NCI-H510A treated with DMSO at 0.1 percent for 48 hours (cell line): Measurements from ENCODE around the gene MB.

Experiments used
- DNase-seq: peaks from one replicate; lab custom pipeline; 2025; lab: John Stamatoyannopoulos, UW

MB gene

GRCh38 chr22:35615156-35615555 is 2.0 kb downstream of the MB start:
- no peak for DNase-seq

GRCh38 chr22:35614404-35614803 is 2.7 kb downstream of the MB start:
- no peak for DNase-seq

DNA sequence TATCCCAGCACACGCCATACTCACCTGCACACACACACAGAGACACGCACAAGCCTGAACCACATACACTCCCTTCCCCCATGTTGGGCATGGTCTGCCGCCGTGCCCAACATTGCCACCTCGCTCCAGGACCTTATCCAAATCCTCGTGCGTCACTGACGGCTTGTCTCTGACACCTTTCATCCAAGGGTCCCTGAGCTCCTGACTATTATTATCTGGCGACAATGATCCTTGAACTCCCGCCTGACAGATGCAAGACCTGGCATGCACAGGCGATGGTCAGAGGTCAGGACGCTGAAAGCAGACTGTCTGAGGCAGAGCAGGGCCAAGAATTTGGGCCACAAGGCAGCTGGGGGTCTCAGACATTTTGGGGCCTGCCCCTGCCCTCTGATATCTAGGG is 4.2 kb downstream of the MB start:
- no peak for DNase-seq

GRCh38 chr22:35611891-35612576 is 5.1 kb downstream of the MB start:
- DNase-seq: no peak

- no peak for DNase-seq
Measured at GRCh38 chr22:35611200-35611890, 5.8 kb downstream of the MB start.

DNA sequence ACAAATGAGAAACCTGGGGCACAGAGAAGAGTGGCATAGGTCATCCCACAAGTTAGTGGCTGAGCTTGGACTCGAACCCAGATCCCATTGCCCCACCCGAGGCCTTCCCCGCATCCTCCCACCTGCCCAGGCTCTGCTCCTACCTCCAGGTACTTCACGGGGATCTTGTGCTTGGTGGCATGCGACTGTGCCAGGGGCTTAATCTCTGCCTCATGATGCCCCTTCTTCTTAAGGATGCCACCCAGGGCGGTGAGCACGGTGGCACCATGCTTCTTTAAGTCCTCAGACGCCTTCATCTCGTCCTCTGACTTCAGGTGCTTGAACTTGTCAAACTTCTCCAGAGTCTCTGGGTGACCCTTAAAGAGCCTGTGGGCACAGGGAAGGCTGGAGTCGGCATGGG is 6.4 kb downstream of the MB start:
- no peak for DNase-seq

DNA sequence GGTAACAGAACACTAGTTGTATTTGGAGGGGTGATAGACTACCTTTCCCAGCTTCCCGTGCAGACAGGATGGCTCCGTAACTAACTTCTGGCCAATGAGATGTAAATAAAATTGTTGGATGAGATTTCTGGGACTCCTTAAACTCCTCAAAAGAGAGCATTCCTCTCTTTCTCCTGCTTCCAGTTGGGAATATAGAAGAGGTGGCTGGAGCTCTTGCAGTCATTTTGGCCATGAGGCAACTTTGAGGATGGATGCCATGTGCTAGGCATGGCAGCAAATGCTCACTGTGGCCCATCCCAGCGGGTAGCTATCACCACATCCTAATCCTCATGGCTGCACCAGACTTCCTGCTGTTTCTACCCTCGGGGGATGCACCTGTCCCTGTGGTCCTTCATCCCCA is 7.4 kb downstream of the MB start:
- no peak for DNase-seq

GRCh38 chr22:35609261-35609660 is 7.9 kb downstream of the MB start:
- DNase-seq: no peak

- DNase-seq: no peak
Measured at GRCh38 chr22:35608088-35608487, 9.0 kb downstream of the MB start.

DNA sequence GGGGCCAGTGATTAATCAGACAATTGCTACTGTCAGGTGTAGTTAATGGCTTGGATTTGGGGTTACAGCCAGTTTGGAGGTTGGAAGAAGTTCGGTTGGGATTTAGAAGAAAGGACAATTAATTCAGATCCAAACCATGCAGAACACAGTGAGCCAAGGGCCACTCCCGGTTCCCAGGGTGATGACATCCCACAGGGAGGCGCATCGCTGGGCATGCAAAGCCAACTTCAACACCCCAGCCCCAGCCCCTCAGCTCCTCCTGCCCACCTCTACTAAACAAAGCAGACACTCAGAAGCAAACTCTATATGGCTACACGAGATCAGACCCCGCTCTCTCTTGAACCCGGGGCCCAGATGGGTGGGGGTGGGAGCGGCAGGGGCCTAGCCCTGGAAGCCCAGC is 10.2 kb downstream of the MB start:
- no peak for DNase-seq

GRCh38 chr22:35605851-35606481 is 11.2 kb downstream of the MB start:
- DNase-seq: no peak

DNA sequence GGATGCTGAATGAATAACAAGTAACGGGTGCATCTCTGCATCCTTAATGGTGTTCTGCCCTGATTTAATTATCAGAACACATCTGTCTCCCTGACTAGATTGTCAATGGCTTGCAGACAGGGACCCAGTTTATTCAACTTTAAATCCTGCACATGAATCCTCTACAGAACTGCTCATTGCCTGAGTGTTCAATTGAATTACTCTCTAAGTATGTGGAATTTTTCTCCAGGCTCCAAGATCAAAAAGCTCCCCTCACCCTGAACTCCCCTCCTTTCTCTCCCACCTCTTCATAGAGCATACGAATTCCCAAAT is 11.8 kb downstream of the MB start:
- DNase-seq: no peak

DNA sequence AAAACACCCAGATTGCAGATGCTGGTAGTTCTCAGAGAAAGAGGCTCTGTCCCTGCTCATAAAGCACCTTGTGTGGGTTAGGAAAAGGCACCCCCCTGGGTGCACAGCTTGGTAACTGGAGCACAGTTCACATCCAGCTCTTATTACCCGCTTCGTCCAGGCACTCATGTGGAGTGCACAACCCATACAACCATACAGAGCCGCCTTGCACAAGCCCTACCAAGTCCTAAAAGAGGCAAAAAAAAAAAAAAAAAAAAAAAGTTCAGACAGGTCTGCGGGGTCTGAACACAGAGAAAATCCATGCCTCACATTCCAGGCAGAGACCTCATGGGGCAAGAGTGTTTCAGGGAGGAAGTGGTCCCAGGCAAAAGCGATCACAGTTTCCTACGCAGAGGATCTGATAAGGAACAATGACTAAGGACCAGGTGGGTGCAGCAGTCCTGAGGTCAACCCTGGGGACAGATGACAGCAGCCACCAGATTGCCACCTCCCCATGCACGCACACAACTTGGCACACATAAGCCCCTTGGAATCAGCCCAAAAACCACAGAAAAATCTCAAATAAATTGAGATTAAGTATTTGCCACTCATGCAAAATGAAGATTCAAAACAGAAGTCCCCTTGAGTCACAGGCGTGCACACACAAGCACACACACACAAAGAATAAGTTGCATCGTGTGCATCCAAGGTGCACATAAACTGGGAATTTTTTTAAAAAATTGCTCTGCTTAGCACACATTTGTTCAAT is 12.3 kb downstream of the MB start:
- no peak for DNase-seq

DNA sequence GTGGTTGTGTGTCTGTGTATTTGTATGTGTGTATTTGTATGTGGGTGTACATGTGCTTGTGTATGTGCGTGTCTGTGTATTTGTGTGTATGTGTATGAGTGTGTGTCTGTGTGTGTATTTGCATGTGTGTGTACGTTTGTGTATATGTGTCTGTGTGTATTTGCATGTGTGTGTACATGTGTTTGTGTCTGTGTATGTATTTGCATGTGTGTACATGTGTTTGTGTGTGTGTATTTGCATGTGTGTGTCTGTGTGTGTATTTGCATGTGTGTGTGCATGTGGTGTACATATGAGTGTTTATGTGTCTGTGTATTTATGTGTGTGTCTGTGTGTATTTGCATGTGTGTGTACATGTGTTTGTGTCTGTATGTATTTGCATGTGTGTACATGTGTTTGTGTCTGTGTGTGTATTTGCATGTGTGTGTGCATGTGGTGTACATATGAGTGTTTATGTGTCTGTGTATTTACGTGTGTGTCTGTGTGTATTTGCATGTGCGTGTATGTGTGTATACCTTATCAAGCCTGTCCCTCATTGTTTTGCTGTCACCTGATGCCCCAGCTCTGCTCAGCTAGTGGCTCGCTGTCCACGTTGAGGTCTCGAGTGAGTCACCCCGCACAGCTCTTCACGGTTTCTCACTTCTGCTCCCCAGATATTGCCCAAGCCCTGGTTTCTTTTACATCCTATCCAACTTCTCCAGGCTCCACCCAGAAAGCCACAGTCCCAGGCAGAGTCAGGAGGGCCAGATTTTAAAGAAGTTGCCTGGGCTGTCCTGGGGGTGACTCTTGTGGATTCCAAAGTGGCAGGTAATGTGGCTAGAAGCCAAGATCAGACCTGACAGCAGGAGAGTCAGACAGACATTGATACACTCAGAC is 15.2 kb downstream of the MB start:
- DNase-seq: no peak

DNA sequence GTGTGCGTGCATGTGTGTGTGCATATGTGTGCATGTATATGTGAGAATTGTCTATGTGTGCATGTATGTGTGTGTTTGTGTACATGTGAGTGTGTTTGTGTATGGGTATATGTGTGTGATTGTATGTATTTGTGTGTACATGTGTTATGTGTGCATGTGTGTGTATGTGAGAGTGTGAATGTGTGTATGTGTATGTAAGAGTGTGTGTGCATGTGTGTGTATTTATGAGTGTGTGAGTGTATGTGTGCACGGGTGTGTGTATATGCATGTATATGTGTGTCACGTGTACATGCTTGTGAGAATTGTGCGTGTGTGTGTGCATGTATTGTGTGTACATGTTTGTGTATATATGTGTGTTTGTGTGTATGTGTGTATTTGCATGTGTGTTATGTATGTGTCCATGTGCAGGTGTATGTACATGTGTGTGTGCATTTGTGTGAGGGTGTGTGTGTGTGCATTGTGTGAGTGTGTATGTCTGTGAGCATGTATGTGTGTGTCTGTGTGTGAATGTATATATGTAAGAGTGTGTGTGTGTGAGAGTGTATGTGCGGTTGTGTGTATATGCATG is 16.0 kb downstream of the MB start:
- DNase-seq: no peak

DNA sequence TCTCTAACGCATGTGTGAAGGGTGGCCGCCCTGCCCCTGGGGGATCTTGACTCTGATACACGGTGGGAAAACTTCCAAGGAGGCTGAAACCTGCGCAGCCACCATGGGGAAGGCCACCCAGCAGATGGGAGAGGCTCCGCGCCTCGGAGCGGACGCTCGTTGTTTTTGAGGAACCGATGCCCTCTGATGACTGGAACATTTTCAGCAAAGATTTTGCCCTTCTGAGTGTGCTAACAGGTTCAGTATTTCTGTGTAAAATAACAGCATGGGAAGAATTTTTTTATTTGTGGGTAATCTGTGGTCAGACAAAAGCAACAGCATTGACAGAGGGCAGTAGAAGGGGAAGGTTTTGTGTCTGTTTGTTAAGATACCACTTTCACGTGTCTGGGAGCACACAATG is 16.7 kb downstream of the MB start:
- DNase-seq: no peak

GRCh38 chr22:35599364-35599763 is 17.8 kb downstream of the MB start:
- no peak for DNase-seq

DNA sequence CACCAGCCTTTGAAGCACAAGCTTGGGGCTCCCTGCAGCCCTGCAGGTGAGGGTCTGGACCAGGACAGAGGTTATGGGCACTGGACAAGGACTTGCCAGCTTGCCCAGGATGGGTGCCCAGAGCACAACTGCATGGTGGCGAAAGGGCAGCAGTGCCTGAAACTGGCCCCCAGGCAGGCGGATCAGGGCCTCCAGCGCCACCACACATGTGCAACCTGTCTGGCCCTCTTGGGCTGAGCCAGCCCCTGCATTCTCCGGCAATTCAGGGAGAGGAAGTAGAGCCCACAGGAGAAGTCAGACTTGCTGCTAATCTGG is 18.8 kb downstream of the MB start:
- DNase-seq: no peak

- no peak for DNase-seq
Measured at GRCh38 chr22:35597692-35598395, 19.3 kb downstream of the MB start.

DNA sequence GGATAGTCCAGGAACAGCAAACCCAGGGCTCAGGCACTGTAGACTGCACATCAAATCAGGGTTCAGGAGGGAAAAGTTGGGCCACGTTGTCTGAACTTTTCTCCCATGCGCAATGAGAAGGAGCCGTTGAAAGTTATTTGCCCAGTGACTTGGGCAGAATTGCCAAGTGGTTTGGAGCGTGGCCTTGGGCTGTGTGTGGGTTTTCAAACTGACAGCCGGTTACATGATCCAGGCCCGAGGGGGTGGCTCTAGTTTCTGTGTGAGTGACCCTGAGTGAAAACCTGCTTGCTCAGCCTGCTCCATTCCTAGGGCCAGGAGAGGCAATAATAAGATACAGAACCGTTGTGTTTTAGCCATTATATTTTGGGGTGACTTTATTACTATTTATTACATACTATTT is 20.3 kb downstream of the MB start:
- DNase-seq: no peak

GRCh38 chr22:35594686-35595085 is 22.4 kb downstream of the MB start:
- DNase-seq: no peak
